ENCODE results near the gene IGFBP6. TPM values are rescaled to one million over a fixed set of nuclear protein-coding genes. Genes with fewer than 3 reads are reported as not detected.

The IGFBP6 gene
- total RNA-seq, 4 donors from 2014 or later = 76.6 to 363 (median 186) TPM

- no peaks in the 10 kb centered on the region for H3K9me3 ChIP-seq
- no peaks in the 10 kb centered on the region for H3K27me3 ChIP-seq
- H3K4me1 ChIP-seq = no peaks in the 10 kb centered on the region
- DNase-seq = no peak
- no peak for TF ChIP-seq CTCF (IDR thresholded peaks at IDR 0.05)
- no peak for TF ChIP-seq POLR2A (IDR thresholded peaks at IDR 0.05)
- intact Hi-C loops (cut with DNase I) = no loop called here
- no peak overlapping the region for H3K27ac ChIP-seq
- H3K36me3 ChIP-seq = no peaks in the 10 kb centered on the region
- WGBS, 2 donors = 84 to 90% methylated on average over 2 of the region's 2 CpGs
- H3K4me3 ChIP-seq (replicated peaks in 1 of 3) = no peak overlapping the region
Measured at GRCh38 chr12:53131844-53132243, 34.4 kb downstream of the IGFBP6 start.

GRCh38 chr12:53133722-53134121 lies 36.3 kb downstream of the IGFBP6 start:
- Histone ChIP-seq H3K27me3 (no peaks in the 10 kb centered on the region), H3K9me3 (no peaks in the 10 kb centered on the region), H3K4me1 (no peaks in the 10 kb centered on the region), H3K36me3 (no peaks in the 10 kb centered on the region), H3K4me3 (replicated peaks in 1 of 3) (no peak overlapping the region), H3K27ac (no peak overlapping the region)
- WGBS, 2 donors = 91 to 93% methylated on average over 3 of the region's 3 CpGs
- DNase-seq = no peak
- intact Hi-C loops (cut with DNase I) = no loop called here
- TF ChIP-seq CTCF (IDR thresholded peaks at IDR 0.05) (no peak), POLR2A (IDR thresholded peaks at IDR 0.05) (no peak)

GRCh38 chr12:53143355-53143754 lies 45.9 kb downstream of the IGFBP6 start:
- no peak overlapping the region for H3K4me3 ChIP-seq (replicated peaks in 1 of 3)
- H3K27ac ChIP-seq = no peak overlapping the region
- TF ChIP-seq CTCF (IDR thresholded peaks at IDR 0.05) (no peak), POLR2A (IDR thresholded peaks at IDR 0.05) (no peak)
- 86 to 90% methylated on average over 4 of the region's 4 CpGs for WGBS, 2 donors
- intact Hi-C loops (cut with DNase I) = no loop called here
- no peak for DNase-seq
- no peaks in the 10 kb centered on the region for H3K27me3 ChIP-seq
- H3K4me1 ChIP-seq = no peaks in the 10 kb centered on the region
- H3K36me3 ChIP-seq = no peaks in the 10 kb centered on the region
- H3K9me3 ChIP-seq = no peaks in the 10 kb centered on the region

GRCh38 chr12:53145383-53146260 lies 48.2 kb downstream of the IGFBP6 start:
- no peak for TF ChIP-seq POLR2A (IDR thresholded peaks at IDR 0.05)
- TF ChIP-seq CTCF (IDR thresholded peaks at IDR 0.05) = no peak
- WGBS, 2 donors = 85 to 94% methylated on average over 5 of the region's 5 CpGs

GRCh38 chr12:53147181-53147580 lies 49.7 kb downstream of the IGFBP6 start:
- Histone ChIP-seq H3K9me3 (no peaks in the 10 kb centered on the region), H3K4me1 (no peaks in the 10 kb centered on the region), H3K27ac (no peak overlapping the region), H3K36me3 (no peaks in the 10 kb centered on the region), H3K4me3 (replicated peaks in 1 of 3) (no peak overlapping the region), H3K27me3 (no peaks in the 10 kb centered on the region)
- WGBS, 2 donors = 87% methylated on average over 5 of the region's 5 CpGs
- no peak for TF ChIP-seq POLR2A (IDR thresholded peaks at IDR 0.05)
- no peak for TF ChIP-seq CTCF (IDR thresholded peaks at IDR 0.05)
- DNase-seq = no peak
- intact Hi-C loops (cut with DNase I) = no loop called here

More at GRCh38 chr12:53145383-53146260, 48.2 kb downstream of the IGFBP6 start:
- intact Hi-C loops (cut with DNase I) = no loop called here
- no peaks in the 10 kb centered on the region for H3K27me3 ChIP-seq
- no peak overlapping the region for H3K4me3 ChIP-seq (replicated peaks in 1 of 3)
- no peaks in the 10 kb centered on the region for H3K9me3 ChIP-seq
- no peak overlapping the region for H3K27ac ChIP-seq
- no peaks in the 10 kb centered on the region for H3K4me1 ChIP-seq
- no peak for DNase-seq
- H3K36me3 ChIP-seq = no peaks in the 10 kb centered on the region

Data from thyroid gland (tissue), 4 donors.